GM12878 (cell line): ENCODE measurements around the gene NIPAL4. TPM values are rescaled to one million over a fixed set of nuclear protein-coding genes. Genes with fewer than 3 reads are reported as not detected.

ENCODE experiments used
- CBX5 ChIP-seq: sonication (generic); IDR thresholded peaks from 2 replicates; pipeline ENCODE4 v1.6.1; 2016; ENCODE audit warnings: low read depth, moderate library complexity, mild to moderate bottlenecking, inconsistent platforms
- CREM ChIP-seq: IDR thresholded peaks from 2 replicates; pipeline ENCODE4 v1.6.1; 2014; ENCODE audit warnings: antibody characterized with exemption, low read depth
- EGR1 ChIP-seq, 2 experiments: IDR thresholded peaks; 1 replicate in 1 of 2; 2 replicates in 1 of 2; pipeline ENCODE4 v1.6.1; 2011 to 2012; ENCODE audit warnings: low read depth in 2 of 2, low read length in 2 of 2, borderline replicate concordance in 1 of 2, mild to moderate bottlenecking in 1 of 2, moderate library complexity in 1 of 2
- ESRRA ChIP-seq: IDR thresholded peaks from 2 replicates; pipeline ENCODE4 v1.6.1; 2012; ENCODE audit warnings: mild to moderate bottlenecking, low read length, improper control_type of control experiment
- HCFC1 ChIP-seq: fragments of 150-350 bp; IDR thresholded peaks from 2 replicates; pipeline ENCODE4 v1.6.1; 2014; ENCODE audit warnings: low read length
- HDAC2 ChIP-seq: fragments of 200-600 bp; sonication (generic); IDR thresholded peaks from 2 replicates; pipeline ENCODE4 v1.6.1; 2017
- IKZF1 ChIP-seq: fragments of 450-650 bp; conservative IDR thresholded peaks from 2 replicates; pipeline ENCODE4 v1.6.1; 2017; ENCODE audit warnings: antibody characterized with exemption, mild to moderate bottlenecking
- KDM1A ChIP-seq: fragments of 200-600 bp; sonication (generic); IDR thresholded peaks from 2 replicates; pipeline ENCODE4 v1.6.1; 2016; ENCODE audit warnings: borderline replicate concordance
- NFYB ChIP-seq: IDR thresholded peaks from 2 replicates; pipeline ENCODE4 v1.6.1; 2011; ENCODE audit warnings: low read depth, mild to moderate bottlenecking, low read length, improper control_type of control experiment, moderate library complexity; ENCODE audit not compliant: insufficient read depth
- POLR2AphosphoS5 ChIP-seq: IDR thresholded peaks from 2 replicates; pipeline ENCODE4 v1.6.1; 2011; ENCODE audit warnings: mild to moderate bottlenecking, low read length, inconsistent platforms
- SMARCA5 ChIP-seq: fragments of 450-650 bp; IDR thresholded peaks from 2 replicates; pipeline ENCODE4 v1.6.1; 2017; ENCODE audit warnings: mild to moderate bottlenecking
- SREBF1 ChIP-seq: IDR thresholded peaks from 2 replicates; pipeline ENCODE4 v1.6.1; 2012; ENCODE audit warnings: mild to moderate bottlenecking, low read length
- STAT1 ChIP-seq: fragments of 450-650 bp; conservative IDR thresholded peaks from 2 replicates; pipeline ENCODE4 v1.6.1; 2014; ENCODE audit warnings: antibody characterized with exemption, mild to moderate bottlenecking
- TCF7 ChIP-seq: IDR thresholded peaks from 2 replicates; pipeline ENCODE4 v1.6.1; 2014; ENCODE audit warnings: antibody characterized with exemption, borderline replicate concordance
- WRNIP1 ChIP-seq: IDR thresholded peaks from 2 replicates; pipeline ENCODE4 v1.6.1; 2011; ENCODE audit warnings: low read depth, low read length, improper control_type of control experiment, borderline replicate concordance
- ZNF24 ChIP-seq: fragments of 450-650 bp; IDR thresholded peaks from 2 replicates; pipeline ENCODE4 v1.6.1; 2017; ENCODE audit warnings: antibody characterized with exemption, mild to moderate bottlenecking
- ZSCAN29 ChIP-seq: fragments of 450-650 bp; IDR thresholded peaks from 2 replicates; pipeline ENCODE4 v1.6.1; 2017; ENCODE audit warnings: mild to moderate bottlenecking, moderate library complexity
- polyA plus RNA-seq, 11 experiments: library from polyadenylated mRNA; depleted of rRNA in 4 of 11; unstranded in 6 of 11; stranded (reverse) in 5 of 11; fragments of >200 nt; fragmentation: Nextera tagmentation in 4 of 11; fragmentation: Illumina TruSeq in 1 of 11; extraction: Ambion mirVana in 4 of 11; extraction: Trizol in 1 of 11; gene quantifications; 1 replicate in 1 of 11; 2 replicates in 10 of 11; pipeline versions ENCODE4 v1.2.1 to v1.2.3, GENCODE V29; 2011 to 2016; ENCODE audit warnings: inconsistent platforms in 2 of 11, missing spikeins in 2 of 11, low read depth in 1 of 11
- total RNA-seq, 4 experiments: library from RNA; depleted of rRNA in 3 of 4; stranded (reverse); fragments of >200 nt in 3 of 4; fragmentation: Illumina TruSeq in 1 of 4; extraction: Trizol in 1 of 4; gene quantifications; 2 replicates each; pipeline versions ENCODE4 v1.2.1 to v1.2.3, GENCODE V29; 2013 to 2021
- TF ChIP-seq, protein P1 (sequence below): IDR thresholded peaks from 2 replicates; pipeline ENCODE4 v1.6.1; 2011; ENCODE audit warnings: borderline replicate concordance, low read depth, mild to moderate bottlenecking, moderate library complexity, low read length; ENCODE audit not compliant: insufficient read depth, poor library complexity, severe bottlenecking
- TF ChIP-seq, protein P2 (sequence below): fragments of 450-650 bp; IDR thresholded peaks from 2 replicates; pipeline ENCODE4 v1.6.1; 2017; ENCODE audit warnings: antibody characterized with exemption, mild to moderate bottlenecking, moderate library complexity
- TF ChIP-seq, protein P3 (sequence below): fragments of 450-650 bp; IDR thresholded peaks from 2 replicates; pipeline ENCODE4 v1.6.1; 2017; ENCODE audit warnings: mild to moderate bottlenecking
- TF ChIP-seq, protein P4 (sequence below): fragments of 150-350 bp; IDR thresholded peaks from 2 replicates; pipeline ENCODE4 v1.6.1; 2016; ENCODE audit warnings: low read depth, low read length

The NIPAL4 gene
- total and polyA plus RNA-seq, 10 of the 15 experiments (the other 5 are each of a cell fraction or from before 2014, with no cell fraction given) = 0.11 to 15.5 (median 5.9) TPM

DNA sequence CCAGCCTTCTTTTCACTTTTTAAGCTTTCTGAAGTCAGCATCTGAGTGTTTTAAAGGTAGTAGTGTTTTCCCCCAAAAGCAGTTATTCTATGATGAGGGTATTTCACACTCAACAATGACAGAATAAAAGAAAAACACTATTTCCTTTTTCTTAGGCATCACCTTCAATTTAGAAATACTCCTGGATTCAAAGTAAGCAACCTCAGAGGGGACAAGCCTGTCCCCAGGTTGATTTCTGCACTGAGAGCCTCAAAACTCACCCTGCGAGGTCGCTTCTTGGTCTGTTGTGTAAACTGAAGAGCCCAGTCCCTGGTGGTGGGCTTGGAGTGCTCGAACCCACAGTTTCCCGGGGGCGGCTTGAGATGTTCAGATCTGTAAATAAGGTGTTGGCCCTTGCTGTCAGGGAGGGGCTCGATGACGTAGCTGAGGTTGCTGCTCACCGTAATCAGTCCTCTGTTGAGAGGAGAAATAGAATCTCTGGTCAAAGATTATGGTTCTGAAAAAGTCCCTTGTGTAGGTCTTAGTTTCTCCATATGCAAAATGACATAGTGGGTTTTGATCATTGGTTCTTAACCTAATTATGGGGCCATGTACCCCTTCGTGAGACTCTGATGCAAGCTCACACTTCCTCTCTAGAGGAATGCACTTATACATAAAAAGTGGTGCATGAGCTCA is 59.7 kb downstream of the NIPAL4 start (continued):
- TF ChIP-seq CBX5 (no peak), EGR1 (IDR thresholded peaks at IDR 0.05; ENCODE audit: borderline replicate concordance in 1 of 2, low read depth in 2 of 2, low read length in 2 of 2) (peak in 1 of 2 experiments; percentile 55; a peak in 1 of 3 replicates), ESRRA (no peak), HDAC2 (no peak), TCF7 (no peak), ZSCAN29 (peak; percentile 22; the same call in 1 of the 2 replicates), IKZF1 (peak; percentile 55), SMARCA5 (0 out of 2 replicates have a peak, but pooled peaks have one; percentile 58), POLR2AphosphoS5 (peak; percentile 53; the same call in 1 of the 2 replicates), CREM (peak; percentile 93), HCFC1 (no peak), SREBF1 (no peak), ZNF24 (0 out of 2 replicates have a peak, but pooled peaks have one; percentile 9), NFYB (no peak), STAT1 (no peak), KDM1A (no peak), WRNIP1 (no peak)
- TF ChIP-seq, protein P1, sequence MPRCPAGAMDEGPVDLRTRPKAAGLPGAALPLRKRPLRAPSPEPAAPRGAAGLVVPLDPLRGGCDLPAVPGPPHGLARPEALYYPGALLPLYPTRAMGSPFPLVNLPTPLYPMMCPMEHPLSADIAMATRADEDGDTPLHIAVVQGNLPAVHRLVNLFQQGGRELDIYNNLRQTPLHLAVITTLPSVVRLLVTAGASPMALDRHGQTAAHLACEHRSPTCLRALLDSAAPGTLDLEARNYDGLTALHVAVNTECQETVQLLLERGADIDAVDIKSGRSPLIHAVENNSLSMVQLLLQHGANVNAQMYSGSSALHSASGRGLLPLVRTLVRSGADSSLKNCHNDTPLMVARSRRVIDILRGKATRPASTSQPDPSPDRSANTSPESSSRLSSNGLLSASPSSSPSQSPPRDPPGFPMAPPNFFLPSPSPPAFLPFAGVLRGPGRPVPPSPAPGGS = no peak
- TF ChIP-seq, protein P2, sequence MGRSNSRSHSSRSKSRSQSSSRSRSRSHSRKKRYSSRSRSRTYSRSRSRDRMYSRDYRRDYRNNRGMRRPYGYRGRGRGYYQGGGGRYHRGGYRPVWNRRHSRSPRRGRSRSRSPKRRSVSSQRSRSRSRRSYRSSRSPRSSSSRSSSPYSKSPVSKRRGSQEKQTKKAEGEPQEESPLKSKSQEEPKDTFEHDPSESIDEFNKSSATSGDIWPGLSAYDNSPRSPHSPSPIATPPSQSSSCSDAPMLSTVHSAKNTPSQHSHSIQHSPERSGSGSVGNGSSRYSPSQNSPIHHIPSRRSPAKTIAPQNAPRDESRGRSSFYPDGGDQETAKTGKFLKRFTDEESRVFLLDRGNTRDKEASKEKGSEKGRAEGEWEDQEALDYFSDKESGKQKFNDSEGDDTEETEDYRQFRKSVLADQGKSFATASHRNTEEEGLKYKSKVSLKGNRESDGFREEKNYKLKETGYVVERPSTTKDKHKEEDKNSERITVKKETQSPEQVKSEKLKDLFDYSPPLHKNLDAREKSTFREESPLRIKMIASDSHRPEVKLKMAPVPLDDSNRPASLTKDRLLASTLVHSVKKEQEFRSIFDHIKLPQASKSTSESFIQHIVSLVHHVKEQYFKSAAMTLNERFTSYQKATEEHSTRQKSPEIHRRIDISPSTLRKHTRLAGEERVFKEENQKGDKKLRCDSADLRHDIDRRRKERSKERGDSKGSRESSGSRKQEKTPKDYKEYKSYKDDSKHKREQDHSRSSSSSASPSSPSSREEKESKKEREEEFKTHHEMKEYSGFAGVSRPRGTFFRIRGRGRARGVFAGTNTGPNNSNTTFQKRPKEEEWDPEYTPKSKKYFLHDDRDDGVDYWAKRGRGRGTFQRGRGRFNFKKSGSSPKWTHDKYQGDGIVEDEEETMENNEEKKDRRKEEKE = no peak
- TF ChIP-seq, protein P3, sequence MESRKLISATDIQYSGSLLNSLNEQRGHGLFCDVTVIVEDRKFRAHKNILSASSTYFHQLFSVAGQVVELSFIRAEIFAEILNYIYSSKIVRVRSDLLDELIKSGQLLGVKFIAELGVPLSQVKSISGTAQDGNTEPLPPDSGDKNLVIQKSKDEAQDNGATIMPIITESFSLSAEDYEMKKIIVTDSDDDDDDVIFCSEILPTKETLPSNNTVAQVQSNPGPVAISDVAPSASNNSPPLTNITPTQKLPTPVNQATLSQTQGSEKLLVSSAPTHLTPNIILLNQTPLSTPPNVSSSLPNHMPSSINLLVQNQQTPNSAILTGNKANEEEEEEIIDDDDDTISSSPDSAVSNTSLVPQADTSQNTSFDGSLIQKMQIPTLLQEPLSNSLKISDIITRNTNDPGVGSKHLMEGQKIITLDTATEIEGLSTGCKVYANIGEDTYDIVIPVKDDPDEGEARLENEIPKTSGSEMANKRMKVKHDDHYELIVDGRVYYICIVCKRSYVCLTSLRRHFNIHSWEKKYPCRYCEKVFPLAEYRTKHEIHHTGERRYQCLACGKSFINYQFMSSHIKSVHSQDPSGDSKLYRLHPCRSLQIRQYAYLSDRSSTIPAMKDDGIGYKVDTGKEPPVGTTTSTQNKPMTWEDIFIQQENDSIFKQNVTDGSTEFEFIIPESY = no peak
- TF ChIP-seq, protein P4, sequence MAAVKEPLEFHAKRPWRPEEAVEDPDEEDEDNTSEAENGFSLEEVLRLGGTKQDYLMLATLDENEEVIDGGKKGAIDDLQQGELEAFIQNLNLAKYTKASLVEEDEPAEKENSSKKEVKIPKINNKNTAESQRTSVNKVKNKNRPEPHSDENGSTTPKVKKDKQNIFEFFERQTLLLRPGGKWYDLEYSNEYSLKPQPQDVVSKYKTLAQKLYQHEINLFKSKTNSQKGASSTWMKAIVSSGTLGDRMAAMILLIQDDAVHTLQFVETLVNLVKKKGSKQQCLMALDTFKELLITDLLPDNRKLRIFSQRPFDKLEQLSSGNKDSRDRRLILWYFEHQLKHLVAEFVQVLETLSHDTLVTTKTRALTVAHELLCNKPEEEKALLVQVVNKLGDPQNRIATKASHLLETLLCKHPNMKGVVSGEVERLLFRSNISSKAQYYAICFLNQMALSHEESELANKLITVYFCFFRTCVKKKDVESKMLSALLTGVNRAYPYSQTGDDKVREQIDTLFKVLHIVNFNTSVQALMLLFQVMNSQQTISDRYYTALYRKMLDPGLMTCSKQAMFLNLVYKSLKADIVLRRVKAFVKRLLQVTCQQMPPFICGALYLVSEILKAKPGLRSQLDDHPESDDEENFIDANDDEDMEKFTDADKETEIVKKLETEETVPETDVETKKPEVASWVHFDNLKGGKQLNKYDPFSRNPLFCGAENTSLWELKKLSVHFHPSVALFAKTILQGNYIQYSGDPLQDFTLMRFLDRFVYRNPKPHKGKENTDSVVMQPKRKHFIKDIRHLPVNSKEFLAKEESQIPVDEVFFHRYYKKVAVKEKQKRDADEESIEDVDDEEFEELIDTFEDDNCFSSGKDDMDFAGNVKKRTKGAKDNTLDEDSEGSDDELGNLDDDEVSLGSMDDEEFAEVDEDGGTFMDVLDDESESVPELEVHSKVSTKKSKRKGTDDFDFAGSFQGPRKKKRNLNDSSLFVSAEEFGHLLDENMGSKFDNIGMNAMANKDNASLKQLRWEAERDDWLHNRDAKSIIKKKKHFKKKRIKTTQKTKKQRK = no peak
